NCI-H1092 (cell line): Measurements from ENCODE around the gene TNFRSF13B.
"Not testable (repeated sequence)": the region's sequence is repeated elsewhere in the genome, so short reads cannot be mapped to it uniquely, and the experiment has no call there.

Experiments
- DNase-seq: peaks from one replicate; lab custom pipeline; 2025; lab: John Stamatoyannopoulos, UW

Gene TNFRSF13B

GRCh38 chr17:16986391-16986790, 14.5 kb upstream of the TNFRSF13B start:
- no peak for DNase-seq

- no peak for DNase-seq
These were observed 10.0 kb upstream of the TNFRSF13B start for GRCh38 chr17:16981928-16982327.

GRCh38 chr17:16980813-16981731, 9.2 kb upstream of the TNFRSF13B start:
- no peak for DNase-seq

GRCh38 chr17:16980061-16980460, 8.1 kb upstream of the TNFRSF13B start:
- DNase-seq: no peak

GRCh38 chr17:16979237-16979823, 7.4 kb upstream of the TNFRSF13B start:
- DNase-seq: not testable (repeated sequence)

- no peak for DNase-seq
These were observed 6.0 kb upstream of the TNFRSF13B start for GRCh38 chr17:16977932-16978331.

- DNase-seq: no peak
These were observed 5.0 kb upstream of the TNFRSF13B start for GRCh38 chr17:16976725-16977550.

- DNase-seq: no peak
These were observed 4.1 kb upstream of the TNFRSF13B start for GRCh38 chr17:16975744-16976625.

GRCh38 chr17:16975277-16975651, 3.3 kb upstream of the TNFRSF13B start:
- no peak for DNase-seq

- no peak for DNase-seq
These were observed 2.8 kb upstream of the TNFRSF13B start for GRCh38 chr17:16974569-16975276.

- DNase-seq: no peak
These were observed 2.0 kb upstream of the TNFRSF13B start for GRCh38 chr17:16973760-16974540.

- DNase-seq: not testable (repeated sequence)
These were observed 1.1 kb upstream of the TNFRSF13B start for GRCh38 chr17:16973043-16973442.

GRCh38 chr17:16972346-16972745, 428 bp upstream of the TNFRSF13B start:
- DNase-seq: no peak

- DNase-seq: no peak
These were observed 1.7 kb downstream of the TNFRSF13B start for GRCh38 chr17:16969931-16970906.

GRCh38 chr17:16968786-16969185, 3.1 kb downstream of the TNFRSF13B start:
- no peak for DNase-seq

- DNase-seq: no peak
These were observed 9.1 kb downstream of the TNFRSF13B start for GRCh38 chr17:16962804-16963203.

- DNase-seq: no peak
These were observed 10.1 kb downstream of the TNFRSF13B start for GRCh38 chr17:16961792-16962191.

- not testable (repeated sequence) for DNase-seq
These were observed 10.9 kb downstream of the TNFRSF13B start for GRCh38 chr17:16961022-16961421.

- not testable (repeated sequence) for DNase-seq
These were observed 16.9 kb downstream of the TNFRSF13B start for GRCh38 chr17:16955011-16955410.
